Omental fat pad (tissue), 4 donors: Measurements from ENCODE around the gene KRT26. TPM values are rescaled to one million over a fixed set of nuclear protein-coding genes. Genes with fewer than 3 reads are reported as not detected.

Experiments
- ATAC-seq: fragments of 150-250 bp; one replicate; pipeline ENCODE4 v1.9.1; 2016; ENCODE audit warnings: mild to moderate bottlenecking, moderate library complexity; ENCODE audit not compliant: low FRiP score
- DNase-seq: peaks from one replicate; pipeline ENCODE4 v3.0.0-alpha.2; 2019; ENCODE audit warnings: low spot score
- total RNA-seq, 4 donors: library from RNA; depleted of rRNA; stranded (reverse); fragments of >200 nt; gene quantifications; one replicate each; pipeline ENCODE4 v1.1.0, GENCODE V29; 2016
- TF ChIP-seq, protein P1 (sequence below), 3 donors: fragments of 450-650 bp; IDR thresholded peaks; one replicate each; pipeline ENCODE4 v1.5.1; 2016 to 2017; ENCODE audit warnings: antibody characterized with exemption in 3 of 3, mild to moderate bottlenecking in 3 of 3, moderate library complexity in 2 of 3

KRT26 gene
- total RNA-seq, 4 donors from 2014 or later, result not detected

DNA sequence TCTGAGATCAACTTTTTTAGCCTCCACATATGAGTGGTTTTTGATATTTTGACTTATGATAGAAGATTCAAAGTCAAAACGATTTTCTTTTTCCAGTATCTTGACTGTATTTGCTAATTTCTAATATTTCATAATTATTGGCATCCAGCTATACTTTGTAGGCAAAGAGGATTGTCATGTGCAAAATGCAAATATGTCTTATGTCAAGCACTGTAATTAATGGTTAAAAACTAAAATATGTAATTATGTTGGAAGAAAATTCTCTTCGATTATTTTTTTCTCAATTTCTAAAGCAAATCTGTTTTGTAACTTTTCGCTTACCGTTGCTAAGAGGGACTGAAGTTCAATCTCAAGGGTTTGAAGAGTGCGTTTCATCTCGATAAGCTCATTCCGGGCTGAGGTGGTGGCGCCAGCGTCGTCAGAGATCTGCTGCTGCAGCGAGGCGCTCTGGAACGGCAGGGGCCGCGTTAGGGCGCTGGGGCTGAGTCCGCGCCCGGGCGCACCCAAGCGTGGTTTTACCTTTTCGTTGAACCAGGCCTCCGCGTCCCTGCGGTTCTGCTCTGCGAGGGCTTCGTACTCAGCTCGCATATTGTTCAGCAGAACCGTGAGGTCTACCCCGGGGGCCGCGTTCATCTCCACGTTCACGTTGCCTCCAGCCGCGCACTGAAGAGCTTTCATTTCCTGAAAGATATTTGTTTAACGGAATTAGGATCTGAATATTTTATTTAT lies 7.3 kb upstream of the KRT26 start:
- ATAC-seq (no peak), DNase-seq (no peak)
- TF ChIP-seq, protein P1, sequence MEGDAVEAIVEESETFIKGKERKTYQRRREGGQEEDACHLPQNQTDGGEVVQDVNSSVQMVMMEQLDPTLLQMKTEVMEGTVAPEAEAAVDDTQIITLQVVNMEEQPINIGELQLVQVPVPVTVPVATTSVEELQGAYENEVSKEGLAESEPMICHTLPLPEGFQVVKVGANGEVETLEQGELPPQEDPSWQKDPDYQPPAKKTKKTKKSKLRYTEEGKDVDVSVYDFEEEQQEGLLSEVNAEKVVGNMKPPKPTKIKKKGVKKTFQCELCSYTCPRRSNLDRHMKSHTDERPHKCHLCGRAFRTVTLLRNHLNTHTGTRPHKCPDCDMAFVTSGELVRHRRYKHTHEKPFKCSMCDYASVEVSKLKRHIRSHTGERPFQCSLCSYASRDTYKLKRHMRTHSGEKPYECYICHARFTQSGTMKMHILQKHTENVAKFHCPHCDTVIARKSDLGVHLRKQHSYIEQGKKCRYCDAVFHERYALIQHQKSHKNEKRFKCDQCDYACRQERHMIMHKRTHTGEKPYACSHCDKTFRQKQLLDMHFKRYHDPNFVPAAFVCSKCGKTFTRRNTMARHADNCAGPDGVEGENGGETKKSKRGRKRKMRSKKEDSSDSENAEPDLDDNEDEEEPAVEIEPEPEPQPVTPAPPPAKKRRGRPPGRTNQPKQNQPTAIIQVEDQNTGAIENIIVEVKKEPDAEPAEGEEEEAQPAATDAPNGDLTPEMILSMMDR (IDR thresholded peaks at IDR 0.05), result no peak

DNA sequence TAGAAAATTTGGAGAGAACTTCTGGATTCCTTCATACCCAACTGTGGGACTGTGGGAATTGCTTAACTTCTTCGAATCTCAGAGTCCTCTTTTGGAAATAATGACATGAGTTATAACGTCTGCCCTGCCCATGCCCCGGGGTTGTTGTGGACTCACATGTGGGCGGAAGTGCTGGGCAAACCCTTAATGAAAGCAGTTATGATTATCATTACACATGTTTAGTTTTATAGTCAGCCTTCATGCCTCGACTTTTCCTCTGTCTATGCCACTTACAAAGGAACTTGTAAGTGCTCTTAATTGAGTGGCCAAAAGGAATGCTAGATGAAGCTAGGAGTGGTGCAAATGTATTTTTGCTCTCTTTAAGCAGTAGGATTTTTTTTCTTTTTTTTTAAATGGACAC lies 6.5 kb upstream of the KRT26 start:
- DNase-seq (no peak), ATAC-seq (no peak)
- TF ChIP-seq, protein P1 (IDR thresholded peaks at IDR 0.05), result no peak

DNA sequence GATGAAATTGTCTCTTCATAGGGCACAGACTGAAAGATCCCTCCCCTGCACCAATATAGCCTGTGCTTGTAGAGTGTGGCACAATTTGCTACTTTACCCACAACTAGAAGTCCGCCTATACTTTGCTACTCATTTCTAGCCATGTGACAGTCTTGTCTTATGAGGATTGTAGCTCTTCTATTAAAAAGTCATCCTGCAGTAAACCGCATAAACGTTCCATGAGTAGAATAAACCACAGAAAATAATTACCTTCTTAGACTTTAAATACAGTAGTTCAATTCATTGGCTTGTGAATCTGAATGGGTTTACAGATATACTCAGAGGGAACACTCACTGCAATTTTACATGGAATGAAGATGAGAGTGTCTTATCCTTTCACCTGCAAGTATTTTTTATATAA lies 6.0 kb upstream of the KRT26 start:
- TF ChIP-seq, protein P1 (IDR thresholded peaks at IDR 0.05), result no peak
- DNase-seq (no peak), ATAC-seq (no peak)

DNA sequence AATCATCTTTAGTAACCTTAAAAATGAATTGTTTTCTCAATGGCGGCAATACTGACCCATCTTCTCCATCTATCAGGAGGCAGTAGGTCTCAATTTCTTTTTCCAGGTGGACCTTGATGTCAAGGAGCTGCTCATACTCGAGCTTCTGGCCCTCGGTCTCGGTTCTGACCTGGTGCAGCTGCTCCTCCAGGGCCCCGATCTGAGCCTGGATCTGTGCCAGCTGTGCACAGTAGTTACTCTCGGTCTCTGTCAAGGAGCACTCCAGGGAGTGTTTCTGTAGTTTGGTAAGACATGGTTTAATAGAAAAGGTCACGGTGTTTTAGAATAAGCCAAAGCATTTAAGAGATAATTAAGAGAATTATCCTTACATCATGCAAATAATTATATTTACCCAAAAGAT lies 5.5 kb upstream of the KRT26 start:
- DNase-seq, result no peak
- TF ChIP-seq, protein P1 (IDR thresholded peaks at IDR 0.05), result no peak
- no peak for ATAC-seq

DNA sequence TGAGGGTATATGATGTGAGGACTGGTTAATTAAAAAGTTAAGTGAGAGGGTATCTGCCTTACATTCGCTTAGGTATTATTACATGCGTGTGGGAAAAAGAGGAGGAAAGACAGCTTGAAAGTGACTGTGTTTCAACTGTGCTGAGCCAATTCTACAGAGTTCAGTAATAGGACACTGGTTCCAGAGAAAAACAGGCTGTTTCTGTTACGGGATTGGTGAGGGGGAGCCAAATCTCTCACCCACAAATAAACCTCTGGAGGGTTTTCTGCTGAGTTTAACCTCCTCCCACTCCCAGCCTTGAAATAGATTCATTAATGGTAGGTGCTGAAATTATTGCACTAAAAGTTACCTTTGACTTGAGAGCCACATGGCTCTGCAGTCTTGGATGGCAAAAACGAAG lies 3.9 kb upstream of the KRT26 start:
- DNase-seq (no peak), ATAC-seq (no peak)
- TF ChIP-seq, protein P1 (IDR thresholded peaks at IDR 0.05), result no peak

DNA sequence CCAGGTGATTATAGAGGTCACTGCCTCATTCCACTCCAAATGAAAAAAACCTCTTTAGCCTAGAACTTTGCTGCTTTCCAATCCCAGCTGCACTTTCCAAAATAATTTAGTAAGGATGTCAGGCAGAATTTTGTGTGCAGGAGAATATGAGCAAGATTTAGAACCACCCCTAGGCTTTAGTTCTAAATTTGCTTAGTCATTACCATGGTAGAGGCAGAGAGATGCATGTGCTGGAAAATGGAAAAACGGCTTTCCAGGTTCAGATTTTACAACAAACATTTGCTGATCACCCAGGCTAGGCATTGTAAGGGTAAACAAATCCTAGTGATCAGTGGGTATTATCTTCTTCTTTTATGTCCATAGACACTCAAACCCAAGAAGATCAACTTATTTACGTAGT lies 6.3 kb downstream of the KRT26 start:
- ATAC-seq (no peak), DNase-seq (no peak)
- TF ChIP-seq, protein P1 (IDR thresholded peaks at IDR 0.05), result no peak

DNA sequence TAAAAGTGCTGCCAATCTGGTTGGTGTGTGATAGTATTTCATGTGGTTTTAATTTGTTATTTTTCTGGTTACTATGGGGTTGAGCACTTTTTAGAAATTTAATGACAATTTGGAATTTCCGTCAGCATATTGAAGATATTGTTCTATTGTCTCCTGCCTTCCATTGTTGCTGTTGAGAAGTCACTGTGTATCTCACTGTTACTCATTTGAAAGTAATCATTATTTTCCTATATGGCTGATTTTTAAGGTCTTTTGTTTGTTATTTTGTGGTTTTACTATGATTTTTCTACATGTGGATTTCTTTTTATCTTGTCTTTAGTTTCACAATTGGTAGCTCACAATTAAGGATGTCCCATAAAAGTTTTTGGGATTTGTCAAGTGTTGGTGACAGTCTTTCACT lies 8.2 kb downstream of the KRT26 start:
- no peak for DNase-seq
- TF ChIP-seq, protein P1 (IDR thresholded peaks at IDR 0.05), result no peak
- ATAC-seq, result no peak
